Upper lobe of right lung (tissue), 1 donor: Measurements from ENCODE around the gene GALNT2. TPM values are rescaled to one million over a fixed set of nuclear protein-coding genes. Genes with fewer than 3 reads are reported as not detected.
A peak's percentile ranks its signal among the peaks of the same experiment; 100 is the strongest.

Experiments used
- ATAC-seq: fragments of 200-7000 bp; cut with Tn5 transposase; one replicate; pipeline ENCODE4 v1.9.1; 2020; ENCODE audit warnings: mild to moderate bottlenecking, moderate library complexity
- DNase-seq: peaks from one replicate; pipeline ENCODE4 v3.0.0-alpha.2; 2020
- H3K27ac ChIP-seq: fragments of 200-600 bp; one replicate; pipeline ENCODE4 v1.8.0; 2022
- H3K27me3 ChIP-seq: fragments of 200-600 bp; one replicate; pipeline ENCODE4 v1.8.0; 2022; ENCODE audit warnings: mild to moderate bottlenecking
- H3K36me3 ChIP-seq: fragments of 200-600 bp; one replicate; pipeline ENCODE4 v1.8.0; 2022
- H3K4me1 ChIP-seq: fragments of 200-600 bp; one replicate; pipeline ENCODE4 v1.8.0; 2022
- H3K4me3 ChIP-seq: fragments of 200-600 bp; one replicate; pipeline ENCODE4 v1.8.0; 2022; ENCODE audit warnings: mild to moderate bottlenecking
- H3K9me3 ChIP-seq: fragments of 200-600 bp; one replicate; pipeline ENCODE4 v1.8.0; 2022
- CTCF ChIP-seq: fragments of 200-600 bp; IDR thresholded peaks from one replicate; pipeline ENCODE4 v1.8.0; 2022; ENCODE audit warnings: antibody characterized with exemption
- intact Hi-C: fragments of 100-400 bp; cut with DNase I; formaldehyde crosslinking; loops from one replicate; pipeline ENCODE4 v1.11.0; 2022
- total RNA-seq: library from RNA; stranded (reverse); fragmentation: NEBNext Ultra II Directional; extraction: Animal tissue kit (Norgen Biotek cat#: 25700); gene quantifications from one replicate; pipeline ENCODE4 v1.2.1, GENCODE V29; 2021
- donor health status: DM: no; HTN: yes; CAD: no; lungs with severe emphysema.

Gene GALNT2
- total RNA-seq, 1 donor from 2014 or later = 55.1 TPM

DNA sequence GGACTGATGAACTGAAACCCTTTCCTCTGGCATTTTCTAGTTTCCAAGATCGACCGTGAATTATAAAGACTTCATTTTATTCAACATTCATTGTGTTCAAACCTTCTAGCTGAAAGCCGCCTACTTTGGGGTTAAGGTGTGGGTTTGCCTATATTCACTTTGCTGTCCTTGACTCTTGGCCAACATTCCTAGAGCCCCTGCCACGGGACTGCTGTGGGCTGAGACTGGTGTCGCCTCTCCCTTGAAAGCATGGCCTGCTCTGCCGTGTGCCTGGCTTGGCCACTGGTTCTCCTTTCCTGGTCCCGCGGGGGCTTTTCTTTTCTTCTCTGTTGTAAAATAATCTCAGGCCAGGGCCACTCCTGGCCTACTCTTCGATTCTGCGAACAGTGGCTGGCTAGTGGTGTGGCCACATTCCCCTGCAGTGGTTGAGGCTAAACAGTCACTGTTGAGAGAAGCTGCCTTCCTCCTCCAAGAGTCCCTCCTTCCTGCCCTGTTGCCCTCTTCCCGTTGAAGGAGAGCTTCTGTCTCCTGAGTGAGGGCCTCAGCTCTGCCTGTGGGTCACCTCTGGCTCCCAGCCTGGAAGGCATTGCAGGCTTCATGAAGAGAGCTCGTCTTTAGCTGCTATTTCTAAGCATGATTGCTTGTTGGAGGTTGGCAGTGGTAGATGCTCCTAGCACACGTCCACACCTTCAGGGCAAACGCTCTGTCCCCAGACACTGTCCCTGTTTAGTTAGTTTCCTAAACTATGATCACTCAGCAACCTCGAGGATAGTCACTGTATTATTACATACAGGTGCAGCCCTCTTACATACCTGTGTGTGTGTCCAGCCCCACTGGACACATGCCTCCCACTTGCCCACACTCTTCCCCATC, 80.5 kb downstream of the GALNT2 start:
- intact Hi-C loops = no loop called here
- no peak for ATAC-seq
- DNase-seq = no peak
- H3K9me3 ChIP-seq = no peaks in the 10 kb centered on the region
- H3K27me3 ChIP-seq = no peaks in the 10 kb centered on the region
- H3K4me1 ChIP-seq = peaks cover 14% of the 10 kb centered on the region
- TF ChIP-seq CTCF = no peak
- no peaks in the 10 kb centered on the region for H3K36me3 ChIP-seq
- H3K4me3 ChIP-seq = no peak overlapping the region
- H3K27ac ChIP-seq = no peak overlapping the region

DNA sequence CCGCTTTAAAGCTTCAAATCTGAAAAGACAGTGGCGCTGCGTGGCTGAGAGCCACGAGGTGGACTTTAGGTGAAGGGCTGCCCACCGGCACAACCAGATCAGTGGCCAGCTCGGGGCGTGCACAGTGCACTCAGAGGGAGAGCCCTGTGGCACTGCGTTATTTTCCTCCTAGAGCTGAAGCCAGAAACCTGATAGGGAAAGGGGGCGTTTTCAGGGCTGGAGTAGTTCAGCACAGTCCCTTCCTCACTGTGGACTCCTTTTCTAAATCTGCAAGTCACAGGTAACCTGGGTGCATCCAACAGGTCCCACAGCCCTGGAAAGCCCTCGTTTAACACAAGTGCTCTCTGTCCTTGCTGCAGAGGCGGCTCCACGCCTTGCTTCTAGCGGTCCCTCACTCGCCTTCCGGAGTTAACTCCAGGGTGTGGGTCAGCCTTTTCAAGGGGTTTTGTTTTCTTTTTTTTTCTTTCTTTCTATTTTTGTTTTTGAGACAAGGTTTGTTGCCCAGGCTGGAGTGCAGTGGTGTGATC, 81.2 kb downstream of the GALNT2 start:
- H3K27ac ChIP-seq = no peak overlapping the region
- H3K4me3 ChIP-seq = no peak overlapping the region
- no peaks in the 10 kb centered on the region for H3K27me3 ChIP-seq
- DNase-seq = no peak
- no peak for TF ChIP-seq CTCF
- H3K9me3 ChIP-seq = no peaks in the 10 kb centered on the region
- ATAC-seq = peak; percentile 18
- H3K36me3 ChIP-seq = no peaks in the 10 kb centered on the region
- intact Hi-C loops = no loop called here
- peaks cover 14% of the 10 kb centered on the region for H3K4me1 ChIP-seq

DNA sequence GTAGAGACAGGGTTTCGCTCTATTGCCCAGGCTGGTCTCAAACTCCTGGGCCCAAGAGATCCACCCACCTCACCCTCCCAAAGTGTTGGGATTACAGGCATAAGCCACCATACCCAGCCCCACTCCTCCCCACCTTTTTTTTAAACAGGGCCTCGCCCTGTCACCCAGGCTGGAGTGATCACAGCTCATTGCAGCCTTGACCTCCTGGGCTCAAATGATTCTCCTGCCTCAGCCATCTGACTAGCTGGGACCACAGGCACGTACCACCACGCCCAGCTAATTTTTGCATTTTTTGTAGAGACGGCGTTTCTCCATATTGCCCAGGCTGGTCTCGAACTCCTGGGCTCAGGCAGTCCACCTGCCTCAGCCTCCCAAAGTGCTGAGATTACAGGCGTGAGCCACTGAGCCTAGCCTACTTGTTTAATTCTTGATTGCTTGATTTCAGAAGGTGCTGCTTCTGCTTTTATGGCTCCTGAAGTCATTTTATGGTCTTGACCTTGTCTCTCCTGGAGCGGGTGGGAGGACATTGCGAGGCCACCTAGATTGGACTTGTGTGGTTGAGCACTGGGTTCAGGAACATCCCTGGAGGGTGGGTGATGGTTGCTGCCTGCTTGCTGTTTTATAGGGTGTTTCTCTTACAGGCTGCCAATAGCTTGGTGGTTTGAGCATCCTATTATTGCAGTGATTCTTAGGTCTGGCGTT, 81.9 kb downstream of the GALNT2 start:
- no peak for TF ChIP-seq CTCF
- Histone ChIP-seq H3K9me3 (no peaks in the 10 kb centered on the region), H3K27me3 (no peaks in the 10 kb centered on the region), H3K27ac (no peak overlapping the region), H3K4me3 (no peak overlapping the region), H3K36me3 (no peaks in the 10 kb centered on the region), H3K4me1 (peaks cover 18% of the 10 kb centered on the region)
- no peak for DNase-seq
- intact Hi-C loops = no loop called here
- no peak for ATAC-seq

- H3K27ac ChIP-seq = no peak overlapping the region
- peaks cover 26% of the 10 kb centered on the region for H3K4me1 ChIP-seq
- intact Hi-C loops = no loop called here
- DNase-seq = no peak
- no peak overlapping the region for H3K4me3 ChIP-seq
- H3K9me3 ChIP-seq = no peaks in the 10 kb centered on the region
- peak; percentile 12 for ATAC-seq
- H3K36me3 ChIP-seq = no peaks in the 10 kb centered on the region
- no peaks in the 10 kb centered on the region for H3K27me3 ChIP-seq
- TF ChIP-seq CTCF = no peak
Observed at GRCh38 chr1:230149751-230150584, 82.9 kb downstream of the GALNT2 start.

DNA sequence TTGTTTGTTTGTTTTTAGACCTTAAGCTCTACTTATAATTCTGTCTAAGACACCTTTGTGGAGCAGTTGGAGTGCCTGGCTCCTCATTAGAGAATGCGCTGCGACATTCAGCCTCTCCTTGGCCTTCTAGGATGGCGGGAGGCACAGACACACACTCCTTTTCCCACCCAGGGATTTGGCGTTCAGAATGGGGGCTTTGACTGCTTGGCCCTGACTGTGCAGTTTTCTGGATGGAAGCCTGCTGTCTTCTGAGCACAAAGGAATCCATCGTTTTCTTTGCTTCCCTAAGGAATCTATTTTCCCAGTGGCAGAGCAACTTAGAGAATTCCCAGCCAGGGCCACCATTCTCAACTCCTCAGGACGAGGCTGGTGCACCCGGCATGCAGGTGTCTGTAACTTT, 83.6 kb downstream of the GALNT2 start:
- Histone ChIP-seq H3K9me3 (no peaks in the 10 kb centered on the region), H3K27me3 (no peaks in the 10 kb centered on the region), H3K27ac (no peak overlapping the region), H3K4me3 (no peak overlapping the region), H3K36me3 (no peaks in the 10 kb centered on the region), H3K4me1 (peaks cover 21% of the 10 kb centered on the region)
- no peak for TF ChIP-seq CTCF
- intact Hi-C loops = no loop called here
- DNase-seq (no peak), ATAC-seq (no peak)
